Small intestine (tissue), 7 donors: ENCODE data around the gene RAVER2. TPM values are rescaled to one million over a fixed set of nuclear protein-coding genes. Genes with fewer than 3 reads are reported as not detected.

ENCODE experiments used
- DNase-seq, 2 donors: peaks; one replicate each; pipeline versions ENCODE4 v3.0.0 to v3.0.0-alpha.2; 2013
- FAIRE-seq: peaks from 2 replicates; lab custom pipeline; 2012; peaks lifted over from hg19 to GRCh38; lab: Jason Lieb, UNC
- H3K27ac ChIP-seq, 3 donors: one replicate each; pipeline ENCODE4 v1.5.1; 2013; ENCODE audit warnings: low read length in 2 of 3, mild to moderate bottlenecking in 2 of 3, control low read depth in 1 of 3, inconsistent platforms in 1 of 3, low read depth in 1 of 3, moderate library complexity in 1 of 3
- H3K27me3 ChIP-seq, 3 donors: one replicate each; pipeline ENCODE4 v1.6.1; 2013; ENCODE audit warnings: low read length in 3 of 3, inconsistent platforms in 1 of 3; ENCODE audit not compliant: control insufficient read depth in 3 of 3, insufficient read depth in 3 of 3
- H3K36me3 ChIP-seq, 3 donors: one replicate each; pipeline ENCODE4 v1.6.1; 2013; ENCODE audit warnings: low read length in 3 of 3, inconsistent platforms in 1 of 3, low read depth in 1 of 3, mild to moderate bottlenecking in 1 of 3, moderate library complexity in 1 of 3; ENCODE audit not compliant: control insufficient read depth in 3 of 3, insufficient read depth in 2 of 3
- H3K4me1 ChIP-seq, 3 donors: one replicate each; pipeline ENCODE4 v1.6.1; 2013; ENCODE audit warnings: low read length in 2 of 3, inconsistent platforms in 1 of 3, low read depth in 1 of 3, mild to moderate bottlenecking in 1 of 3, moderate library complexity in 1 of 3; ENCODE audit not compliant: control insufficient read depth in 3 of 3, insufficient read depth in 2 of 3
- H3K4me3 ChIP-seq, 3 donors: one replicate each; pipeline ENCODE4 v1.5.1; 2013; ENCODE audit warnings: low read length in 3 of 3, control low read depth in 1 of 3, inconsistent platforms in 1 of 3, low read depth in 1 of 3, mild to moderate bottlenecking in 1 of 3, moderate library complexity in 1 of 3
- H3K9me3 ChIP-seq, 2 donors: one replicate each; pipeline ENCODE4 v1.6.1; 2013; ENCODE audit warnings: low read depth in 1 of 2, low read length in 1 of 2; ENCODE audit not compliant: control insufficient read depth in 2 of 2, insufficient read depth in 1 of 2
- WGBS, 3 donors: extraction: QIAGEN DNeasy Blood & Tissue Kit; methylation state at CpG; one replicate each; pipeline ENCODE4 v1.1.7; 2013; 5-methylcytosine and 5-hydroxymethylcytosine counted together
- polyA plus RNA-seq, 4 donors: library from polyadenylated mRNA; stranded (reverse) in 3 of 4; unstranded in 1 of 4; fragments of 200-250 nt in 3 of 4; fragments of 120-200 nt in 1 of 4; gene quantifications; one replicate each; pipeline versions ENCODE4 v1.2.1 to v1.2.3, GENCODE V29; 2013
- donor health status: healthy with polysubstance abuse.
- donor health status: control.
- donor health status: control.
- donor health status: Bipolar disorder and iron deficiency.
- donor health status: healthy.

The RAVER2 gene
- polyA plus RNA-seq, 4 donors: 15.3 to 45.4 (median 30.8) TPM

DNA sequence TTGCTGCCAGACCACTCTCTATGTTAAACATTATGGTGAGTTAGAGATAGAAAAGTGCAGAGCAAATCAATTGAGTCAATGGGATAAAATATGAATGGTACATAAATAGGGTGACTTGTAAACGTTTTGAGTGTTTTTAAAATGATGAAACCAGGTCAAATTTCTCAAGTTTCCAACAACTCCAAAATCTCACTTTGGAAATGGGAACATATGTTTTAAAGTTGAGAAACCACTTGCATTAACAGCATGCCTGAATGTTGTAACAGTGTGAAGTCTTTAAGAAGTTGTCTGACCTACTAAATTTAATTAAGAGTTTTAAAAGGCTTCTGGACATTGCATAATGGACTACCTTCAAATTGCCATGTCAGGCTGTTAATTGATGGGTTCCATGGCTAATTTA is 33.6 kb upstream of the RAVER2 start:
- FAIRE-seq: no peak
- 44 to 52% (median 45%) methylated on average over 1 of the region's 1 CpG for whole genome bisulfite sequencing, 3 donors

DNA sequence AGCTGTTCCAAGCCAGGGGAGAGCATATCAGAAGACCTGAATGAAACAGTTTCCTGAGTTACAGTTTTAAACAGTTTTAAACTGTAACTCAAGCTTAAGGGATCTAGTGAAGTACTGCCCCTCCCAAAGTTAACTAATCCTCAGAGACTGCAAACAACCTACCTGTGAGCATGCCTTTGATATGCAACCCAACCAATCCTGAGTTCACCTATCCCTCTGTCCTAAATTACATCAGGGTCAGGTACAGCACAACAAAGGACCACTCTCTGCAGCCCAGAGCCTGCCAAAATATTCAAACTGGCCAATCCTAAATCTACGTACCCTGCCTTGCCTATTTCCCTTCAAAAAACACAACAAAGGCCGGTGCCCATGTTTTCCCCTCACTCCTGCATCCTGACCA is 32.8 kb upstream of the RAVER2 start:
- H3K4me1 ChIP-seq: no peaks in the 10 kb centered on the region
- H3K9me3 ChIP-seq: no peaks in the 10 kb centered on the region
- H3K36me3 ChIP-seq: no peaks in the 10 kb centered on the region
- FAIRE-seq: no peak
- H3K27ac ChIP-seq: no peak overlapping the region
- 86 to 93% (median 88%) methylated on average over 2 of the region's 2 CpGs for WGBS, 3 donors
- DNase-seq: no peak
- H3K27me3 ChIP-seq: peaks cover 0 to 3% (median 0%) of the 10 kb centered on the region in 3 donors
- no peak overlapping the region for H3K4me3 ChIP-seq

More for the DNA sequence above, 33.6 kb upstream of the RAVER2 start:
- no peaks in the 10 kb centered on the region for H3K36me3 ChIP-seq
- H3K27ac ChIP-seq: no peak overlapping the region
- H3K9me3 ChIP-seq: no peaks in the 10 kb centered on the region
- DNase-seq: no peak
- peaks cover 0 to 3% (median 0%) of the 10 kb centered on the region in 3 donors for H3K27me3 ChIP-seq
- H3K4me1 ChIP-seq: no peaks in the 10 kb centered on the region
- H3K4me3 ChIP-seq: no peak overlapping the region

DNA sequence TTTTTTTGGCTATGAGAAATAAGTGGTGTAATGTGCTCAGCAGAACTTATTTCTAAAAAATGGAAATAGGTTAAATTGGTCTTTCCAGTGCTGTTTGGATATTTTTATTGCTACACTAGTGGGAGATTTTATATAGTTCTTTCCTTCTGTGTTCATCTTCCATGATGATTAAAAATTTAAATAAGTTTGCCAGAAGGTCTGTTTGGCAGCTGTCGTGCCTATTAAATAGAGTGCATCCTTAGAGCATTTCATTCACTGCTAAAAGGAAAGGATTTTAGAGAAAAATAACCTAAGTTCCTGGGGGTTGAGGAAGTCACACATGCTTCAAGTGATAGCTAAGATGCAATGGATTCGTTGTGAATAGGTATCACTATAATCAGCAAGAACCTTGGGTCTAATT is 29.7 kb upstream of the RAVER2 start:
- DNase-seq: no peak

DNA sequence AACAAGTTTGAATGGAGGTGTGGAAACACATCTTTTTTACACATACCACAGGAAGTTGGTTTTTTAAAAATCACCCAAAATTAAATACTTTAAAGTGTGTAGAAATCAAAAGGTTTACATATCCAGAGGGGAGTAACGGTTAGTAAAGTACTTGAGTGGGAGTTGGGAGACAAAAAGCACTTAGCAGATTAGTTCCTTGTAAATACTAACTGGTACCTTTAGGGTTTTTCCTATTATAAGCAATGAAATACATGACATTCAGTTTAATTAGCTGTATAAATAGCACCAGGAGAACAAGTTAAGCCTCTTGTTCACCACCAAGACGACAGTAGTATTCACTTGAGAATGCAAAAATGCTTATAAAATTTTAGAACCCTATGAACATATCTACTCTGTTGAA is 23.7 kb upstream of the RAVER2 start:
- Histone ChIP-seq H3K27ac (no peak overlapping the region), H3K4me3 (no peak overlapping the region), H3K4me1 (no peaks in the 10 kb centered on the region), H3K36me3 (no peaks in the 10 kb centered on the region), H3K9me3 (peaks cover 0 to 14% of the 10 kb centered on the region in 2 donors), H3K27me3 (no peaks in the 10 kb centered on the region)
- 73 to 97% (median 83%) methylated on average over 2 of the region's 2 CpGs for WGBS, 3 donors
- no peak for FAIRE-seq
- no peak for DNase-seq

More for the DNA sequence above, 29.7 kb upstream of the RAVER2 start:
- H3K27ac ChIP-seq: no peak overlapping the region
- no peak overlapping the region for H3K4me3 ChIP-seq
- H3K36me3 ChIP-seq: no peaks in the 10 kb centered on the region
- peaks cover 0 to 3% (median 0%) of the 10 kb centered on the region in 3 donors for H3K27me3 ChIP-seq
- H3K4me1 ChIP-seq: no peaks in the 10 kb centered on the region
- no peak for FAIRE-seq
- 68 to 86% (median 74%) methylated on average over 2 of the region's 2 CpGs for WGBS, 3 donors
- H3K9me3 ChIP-seq: peaks cover 0 to 14% of the 10 kb centered on the region in 2 donors

DNA sequence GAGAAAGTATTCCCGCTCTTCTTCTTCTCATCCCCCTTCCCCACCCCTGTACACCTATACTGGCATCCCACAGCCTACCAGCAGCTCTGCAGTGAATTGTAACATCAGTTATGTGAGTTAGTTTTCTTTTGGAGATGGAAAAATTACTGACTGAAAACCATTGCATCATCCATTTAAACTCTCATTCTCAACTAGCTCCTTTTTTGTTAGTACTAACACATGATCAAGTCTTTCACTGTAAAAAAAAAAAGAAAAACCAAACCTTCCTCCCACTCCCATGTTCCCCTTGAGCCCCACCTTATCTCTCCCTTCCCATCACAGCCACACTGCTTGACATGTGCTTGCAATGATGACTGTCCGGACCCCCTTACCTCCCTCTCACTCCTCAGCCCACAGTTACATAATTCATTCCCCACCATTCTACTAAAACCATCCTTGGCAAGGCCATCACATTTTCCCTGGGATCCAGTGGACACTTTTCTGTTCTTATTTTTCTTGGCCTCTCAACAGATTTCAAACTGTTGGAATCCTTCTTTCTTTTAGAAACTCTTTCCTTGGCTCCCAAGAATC is 23.2 kb upstream of the RAVER2 start:
- Histone ChIP-seq H3K4me1 (no peaks in the 10 kb centered on the region), H3K27ac (no peak overlapping the region), H3K9me3 (peaks cover 0 to 14% of the 10 kb centered on the region in 2 donors), H3K27me3 (no peaks in the 10 kb centered on the region), H3K36me3 (no peaks in the 10 kb centered on the region), H3K4me3 (no peak overlapping the region)
- FAIRE-seq (no peak), DNase-seq (no peak)
- whole genome bisulfite sequencing, 3 donors: 83 to 92% (median 90%) methylated on average over 2 of the region's 2 CpGs

- 91 to 93% (median 93%) methylated on average over 1 of the region's 1 CpG for WGBS, 3 donors
- H3K36me3 ChIP-seq: no peaks in the 10 kb centered on the region
- no peaks in the 10 kb centered on the region for H3K27me3 ChIP-seq
- DNase-seq (no peak), FAIRE-seq (no peak)
- no peak overlapping the region for H3K27ac ChIP-seq
- no peak overlapping the region for H3K4me3 ChIP-seq
- H3K9me3 ChIP-seq: no peaks in the 10 kb centered on the region
- H3K4me1 ChIP-seq: no peaks in the 10 kb centered on the region
Observed at GRCh38 chr1:64727861-64728260, 17.0 kb upstream of the RAVER2 start.

DNA sequence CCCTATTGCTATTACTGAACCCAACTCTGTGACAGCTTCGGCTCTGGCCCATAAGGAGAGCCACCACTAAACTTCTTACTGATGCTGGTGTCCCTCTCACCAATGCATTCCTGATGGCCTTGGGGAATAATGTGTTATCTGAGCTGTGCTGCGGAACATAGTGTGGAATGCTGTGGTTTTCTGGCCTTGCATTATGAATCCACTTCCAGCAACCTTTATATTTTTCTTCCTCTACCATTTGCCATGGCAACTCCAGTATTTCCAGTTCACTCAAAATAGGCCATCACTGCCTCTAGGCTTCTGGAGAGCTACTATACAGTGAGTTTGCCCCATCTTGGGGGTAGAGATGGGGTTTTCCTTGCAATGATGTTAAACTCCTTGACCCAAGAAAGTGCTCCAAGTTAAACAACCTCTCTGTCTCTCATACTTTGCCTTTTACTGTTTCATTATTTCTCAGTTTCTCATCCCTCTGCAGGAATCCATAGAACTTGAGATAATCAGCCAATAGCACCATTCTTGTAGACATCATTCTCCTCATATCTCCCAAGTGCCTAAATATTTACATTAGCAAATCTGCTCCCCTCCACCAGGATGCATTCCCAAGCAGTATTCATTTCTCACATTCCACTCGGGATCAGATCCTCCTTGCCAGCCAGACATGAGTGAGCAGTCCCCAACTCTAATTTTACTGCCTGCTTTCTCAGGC is 11.1 kb upstream of the RAVER2 start:
- 82 to 88% (median 86%) methylated on average over 3 of the region's 3 CpGs for WGBS, 3 donors
- Histone ChIP-seq H3K4me1 (no peaks in the 10 kb centered on the region), H3K36me3 (no peaks in the 10 kb centered on the region), H3K4me3 (no peak overlapping the region), H3K9me3 (peaks cover 0 to 5% of the 10 kb centered on the region in 2 donors), H3K27me3 (no peaks in the 10 kb centered on the region), H3K27ac (no peak overlapping the region)
- DNase-seq: no peak
- FAIRE-seq: no peak

DNA sequence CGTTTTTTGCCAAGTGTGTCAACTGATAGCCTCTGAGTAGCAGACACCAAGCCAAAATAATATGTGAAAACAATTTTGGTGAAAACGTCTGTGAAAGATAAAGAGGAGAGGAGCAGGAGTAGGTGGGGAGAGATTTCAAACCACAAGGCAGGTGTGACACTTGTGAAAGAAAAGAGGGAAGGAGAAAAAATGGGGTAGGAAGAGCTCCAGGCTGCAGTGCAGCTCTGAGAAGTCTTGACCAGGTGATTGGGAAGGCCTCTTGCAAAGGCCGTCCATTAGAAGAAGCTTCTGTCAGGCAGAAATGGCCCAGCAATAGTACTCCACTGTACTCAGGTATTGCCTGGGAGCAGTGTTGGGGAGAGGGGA is 10.6 kb upstream of the RAVER2 start:
- FAIRE-seq (no peak), DNase-seq (no peak)
- Histone ChIP-seq H3K9me3 (peaks cover 0 to 5% of the 10 kb centered on the region in 2 donors), H3K27ac (no peak overlapping the region), H3K36me3 (no peaks in the 10 kb centered on the region), H3K4me3 (no peak overlapping the region), H3K27me3 (no peaks in the 10 kb centered on the region), H3K4me1 (no peaks in the 10 kb centered on the region)
- 68 to 86% (median 70%) methylated on average over 3 of the region's 3 CpGs for WGBS, 3 donors
